SK-N-SH treated with all-trans-retinoic acid at 6 μM for 48 hours (cell line): ENCODE measurements around the gene ACSBG1.

Source experiments
- ATAC-seq: fragments of 200-7000 bp; cut with Tn5 transposase; 3 replicates; pipeline ENCODE4 v1.9.1; 2020; ENCODE audit warnings: mild to moderate bottlenecking, moderate library complexity
- ARNTL ChIP-seq: fragments of 450-650 bp; formaldehyde crosslinking; IDR thresholded peaks from 2 replicates; pipeline ENCODE4 v1.5.0; 2020; ENCODE audit warnings: low read depth, mild to moderate bottlenecking, moderate library complexity, borderline replicate concordance
- BACH2 ChIP-seq: fragments of 250-450 bp; sonication (Bioruptor Pico); IDR thresholded peaks from 2 replicates; pipeline ENCODE4 v1.9.0; 2021; ENCODE audit warnings: mild to moderate bottlenecking, borderline replicate concordance
- CREB5 ChIP-seq: fragments of 250-450 bp; sonication (Bioruptor Pico); IDR thresholded peaks from 2 replicates; pipeline ENCODE4 v1.5.1; 2020; ENCODE audit warnings: low read depth, mild to moderate bottlenecking, moderate library complexity
- CSDC2 ChIP-seq: fragments of 250-450 bp; sonication (Bioruptor Pico); IDR thresholded peaks from 2 replicates; pipeline ENCODE4 v1.5.0; 2020; ENCODE audit warnings: mild to moderate bottlenecking, moderate library complexity
- CSRNP3 ChIP-seq: fragments of 250-450 bp; sonication (Bioruptor Pico); IDR thresholded peaks from 2 replicates; pipeline ENCODE4 v1.5.1; 2021; ENCODE audit warnings: mild to moderate bottlenecking, moderate library complexity
- ESRRG ChIP-seq: fragments of 250-450 bp; sonication (Bioruptor Pico); IDR thresholded peaks from 2 replicates; pipeline ENCODE4 v1.6.1; 2021; ENCODE audit warnings: mild to moderate bottlenecking
- GLIS3 ChIP-seq: fragments of 250-450 bp; sonication (Bioruptor Pico); IDR thresholded peaks from 2 replicates; pipeline ENCODE4 v1.5.0; 2020; ENCODE audit warnings: mild to moderate bottlenecking, moderate library complexity
- ISL1 ChIP-seq: fragments of 250-450 bp; sonication (Bioruptor Pico); IDR thresholded peaks from 2 replicates; pipeline ENCODE4 v2.1.2; 2022; ENCODE audit warnings: mild to moderate bottlenecking, moderate library complexity
- PATZ1 ChIP-seq: fragments of 250-450 bp; sonication (Bioruptor Pico); IDR thresholded peaks from 2 replicates; pipeline ENCODE4 v1.8.0; 2020; ENCODE audit warnings: mild to moderate bottlenecking, moderate library complexity, borderline replicate concordance
- POU6F1 ChIP-seq: fragments of 250-450 bp; sonication (Bioruptor Pico); IDR thresholded peaks from 2 replicates; pipeline ENCODE4 v1.8.0; 2021; ENCODE audit warnings: low read depth, mild to moderate bottlenecking, moderate library complexity, borderline replicate concordance
- PPARA ChIP-seq: fragments of 250-450 bp; sonication (Bioruptor Pico); IDR thresholded peaks from 2 replicates; pipeline ENCODE4 v1.5.0; 2020; ENCODE audit warnings: mild to moderate bottlenecking, borderline replicate concordance
- RARB ChIP-seq: fragments of 250-450 bp; sonication (Bioruptor Pico); IDR thresholded peaks from 2 replicates; pipeline ENCODE4 v1.8.0; 2021; ENCODE audit warnings: mild to moderate bottlenecking, moderate library complexity
- SNAI2 ChIP-seq: fragments of 250-450 bp; sonication (Bioruptor Pico); IDR thresholded peaks from 2 replicates; pipeline ENCODE4 v1.5.0; 2020; ENCODE audit warnings: mild to moderate bottlenecking, moderate library complexity
- TOX ChIP-seq: fragments of 250-450 bp; sonication (Bioruptor Pico); IDR thresholded peaks from 2 replicates; pipeline ENCODE4 v1.8.0; 2021; ENCODE audit warnings: mild to moderate bottlenecking, moderate library complexity, borderline replicate concordance
- TSHZ2 ChIP-seq: fragments of 250-450 bp; sonication (Bioruptor Pico); IDR thresholded peaks from 2 replicates; pipeline ENCODE4 v1.5.0; 2020; ENCODE audit warnings: mild to moderate bottlenecking, moderate library complexity
- ZFP3 ChIP-seq: fragments of 250-450 bp; sonication (Bioruptor Pico); IDR thresholded peaks from 2 replicates; pipeline ENCODE4 v1.5.0; 2020; ENCODE audit warnings: mild to moderate bottlenecking, moderate library complexity
- ZFP30 ChIP-seq: fragments of 450-650 bp; formaldehyde crosslinking; IDR thresholded peaks from 2 replicates; pipeline ENCODE4 v1.5.0; 2022; ENCODE audit warnings: mild to moderate bottlenecking, moderate library complexity
- ZNF565 ChIP-seq: fragments of 450-650 bp; formaldehyde crosslinking; conservative IDR thresholded peaks from 2 replicates; pipeline ENCODE4 v1.5.0; 2020; ENCODE audit warnings: low read depth, mild to moderate bottlenecking, moderate library complexity
- ZNF70 ChIP-seq: fragments of 450-650 bp; formaldehyde crosslinking; IDR thresholded peaks from 2 replicates; pipeline ENCODE4 v1.5.0; 2020; ENCODE audit warnings: mild to moderate bottlenecking, moderate library complexity
- ZNF8 ChIP-seq: fragments of 450-650 bp; formaldehyde crosslinking; IDR thresholded peaks from 2 replicates; pipeline ENCODE4 v1.5.0; 2020; ENCODE audit warnings: mild to moderate bottlenecking, moderate library complexity

ACSBG1 gene

GRCh38 chr15:78200276-78200930, 34.0 kb downstream of the ACSBG1 start:
- no peak for ATAC-seq
- TF ChIP-seq ZNF565 (CRISPR knock-in tag), result no peak
- no peak for TF ChIP-seq ZNF8 (CRISPR knock-in tag)
- TF ChIP-seq ZFP30 (CRISPR knock-in tag), result no peak
- no peak for TF ChIP-seq TOX (CRISPR knock-in tag)
- no peak for TF ChIP-seq ARNTL
- no peak for TF ChIP-seq SNAI2 (CRISPR knock-in tag)
- no peak for TF ChIP-seq GLIS3 (CRISPR knock-in tag)
- TF ChIP-seq TSHZ2 (CRISPR knock-in tag), result no peak
- TF ChIP-seq ZNF70 (CRISPR knock-in tag), result no peak

GRCh38 chr15:78197632-78198031, 36.7 kb downstream of the ACSBG1 start:
- ATAC-seq, result no peak
- no peak for TF ChIP-seq ESRRG (CRISPR knock-in tag)
- no peak for TF ChIP-seq PPARA
- no peak for TF ChIP-seq ISL1 (CRISPR knock-in tag)
- no peak for TF ChIP-seq ZNF565 (CRISPR knock-in tag)
- TF ChIP-seq PATZ1 (CRISPR knock-in tag), result no peak
- TF ChIP-seq RARB (CRISPR knock-in tag), result no peak
- no peak for TF ChIP-seq ZNF8 (CRISPR knock-in tag)
- no peak for TF ChIP-seq ZFP30 (CRISPR knock-in tag)
- TF ChIP-seq ZFP3, result no peak
- TF ChIP-seq GLIS3 (CRISPR knock-in tag), result no peak
- TF ChIP-seq CSDC2 (CRISPR knock-in tag), result no peak
- no peak for TF ChIP-seq CSRNP3
- TF ChIP-seq SNAI2 (CRISPR knock-in tag), result no peak
- TF ChIP-seq, all 23 proteins: peak for 0

GRCh38 chr15:78195735-78196201, 38.6 kb downstream of the ACSBG1 start:
- ATAC-seq, result peak; percentile 92
- TF ChIP-seq GLIS3 (CRISPR knock-in tag) (no peak), RARB (CRISPR knock-in tag) (no peak), PATZ1 (CRISPR knock-in tag) (no peak), POU6F1 (CRISPR knock-in tag) (no peak), ISL1 (CRISPR knock-in tag) (no peak), TOX (CRISPR knock-in tag) (no peak), ZNF565 (CRISPR knock-in tag) (no peak), CREB5 (CRISPR knock-in tag) (no peak), TSHZ2 (CRISPR knock-in tag) (no peak), PPARA (no peak), ZFP30 (CRISPR knock-in tag) (no peak), ESRRG (CRISPR knock-in tag) (no peak), ZNF70 (CRISPR knock-in tag) (no peak), BACH2 (CRISPR knock-in tag) (no peak), CSRNP3 (no peak)
